ENCODE results near the gene GPC3. TPM values are rescaled to one million over a fixed set of nuclear protein-coding genes. Genes with fewer than 3 reads are reported as not detected.

GPC3 gene
- total RNA-seq, 1 donor from 2014 or later: 15.5 TPM

GRCh38 chrX:133818019-133818418 is 167.4 kb downstream of the GPC3 start:
- Histone ChIP-seq H3K36me3 (no peaks in the 10 kb centered on the region), H3K27ac (no peak overlapping the region), H3K4me3 (no peak overlapping the region), H3K27me3 (no peaks in the 10 kb centered on the region), H3K4me1 (no peaks in the 10 kb centered on the region), H3K9me3 (no peaks in the 10 kb centered on the region)
- no peak for DNase-seq (ENCODE audit: extremely low spot score in 2 of 2)
- TF ChIP-seq POLR2AphosphoS5 (IDR thresholded peaks at IDR 0.05; ENCODE audit: insufficient read depth in 1 of 2, low read depth in 1 of 2): no peak
- no peak for TF ChIP-seq POLR2A (IDR thresholded peaks at IDR 0.05)
- no peak for TF ChIP-seq CTCF (IDR thresholded peaks at IDR 0.05)
- intact Hi-C loops (cut with DNase I): no loop called here

GRCh38 chrX:133815496-133815895 is 169.9 kb downstream of the GPC3 start:
- no peak overlapping the region for H3K27ac ChIP-seq
- no peaks in the 10 kb centered on the region for H3K36me3 ChIP-seq
- no peak overlapping the region for H3K4me3 ChIP-seq
- H3K4me1 ChIP-seq: no peaks in the 10 kb centered on the region
- intact Hi-C loops (cut with DNase I): no loop called here
- DNase-seq (ENCODE audit: extremely low spot score in 2 of 2): no peak
- TF ChIP-seq POLR2A (IDR thresholded peaks at IDR 0.05) (no peak), CTCF (IDR thresholded peaks at IDR 0.05) (no peak)
- H3K27me3 ChIP-seq: no peaks in the 10 kb centered on the region
- H3K9me3 ChIP-seq: no peaks in the 10 kb centered on the region

GRCh38 chrX:133813971-133814370 is 171.4 kb downstream of the GPC3 start:
- Histone ChIP-seq H3K4me1 (no peaks in the 10 kb centered on the region), H3K27ac (no peak overlapping the region), H3K4me3 (no peak overlapping the region), H3K36me3 (no peaks in the 10 kb centered on the region), H3K27me3 (no peaks in the 10 kb centered on the region), H3K9me3 (no peaks in the 10 kb centered on the region)
- TF ChIP-seq POLR2AphosphoS5 (IDR thresholded peaks at IDR 0.05; ENCODE audit: insufficient read depth in 1 of 2, low read depth in 1 of 2) (no peak), CTCF (IDR thresholded peaks at IDR 0.05) (no peak), POLR2A (IDR thresholded peaks at IDR 0.05) (no peak)
- intact Hi-C loops (cut with DNase I): no loop called here
- DNase-seq (ENCODE audit: extremely low spot score in 2 of 2): no peak

- Histone ChIP-seq H3K9me3 (no peaks in the 10 kb centered on the region), H3K4me3 (no peak overlapping the region)
- no peak for DNase-seq (ENCODE audit: extremely low spot score in 2 of 2)
These were observed 173.0 kb downstream of the GPC3 start for GRCh38 chrX:133812402-133812801.

GRCh38 chrX:133810925-133811324 is 174.5 kb downstream of the GPC3 start:
- Histone ChIP-seq H3K4me3 (no peak overlapping the region), H3K4me1 (no peaks in the 10 kb centered on the region), H3K36me3 (no peaks in the 10 kb centered on the region), H3K27ac (no peak overlapping the region), H3K27me3 (no peaks in the 10 kb centered on the region), H3K9me3 (no peaks in the 10 kb centered on the region)
- intact Hi-C loops (cut with DNase I): no loop called here
- no peak for DNase-seq (ENCODE audit: extremely low spot score in 2 of 2)
- TF ChIP-seq CTCF (IDR thresholded peaks at IDR 0.05) (no peak), POLR2A (IDR thresholded peaks at IDR 0.05) (no peak), POLR2AphosphoS5 (IDR thresholded peaks at IDR 0.05; ENCODE audit: insufficient read depth in 1 of 2, low read depth in 1 of 2) (no peak)

More at GRCh38 chrX:133812402-133812801, 173.0 kb downstream of the GPC3 start:
- no peaks in the 10 kb centered on the region for H3K27me3 ChIP-seq
- no peak for TF ChIP-seq POLR2AphosphoS5 (IDR thresholded peaks at IDR 0.05; ENCODE audit: insufficient read depth in 1 of 2, low read depth in 1 of 2)
- no peak for TF ChIP-seq CTCF (IDR thresholded peaks at IDR 0.05)
- TF ChIP-seq POLR2A (IDR thresholded peaks at IDR 0.05): no peak
- no peak overlapping the region for H3K27ac ChIP-seq
- no peaks in the 10 kb centered on the region for H3K4me1 ChIP-seq
- H3K36me3 ChIP-seq: no peaks in the 10 kb centered on the region
- intact Hi-C loops (cut with DNase I): no loop called here
